SU-DHL-6 (cell line): ENCODE results near the gene QKI.

Experiments
- H2AFZ ChIP-seq: fragments of 200-600 bp; sonication (generic); 2 replicates; pipeline ENCODE4 v1.6.1; 2014; ENCODE audit warnings: low read depth, mild to moderate bottlenecking, moderate library complexity, mixed read lengths, antibody characterized with exemption, low read length; ENCODE audit not compliant: severe bottlenecking
- H3F3A ChIP-seq: fragments of 200-600 bp; shearing (Covaris generic); 2 replicates; pipeline ENCODE4 v1.6.0; 2016; ENCODE audit warnings: antibody characterized with exemption, mild to moderate bottlenecking; ENCODE audit not compliant: insufficient read depth
- H3K27ac ChIP-seq: fragments of 200-600 bp; sonication (generic); 2 replicates; pipeline ENCODE4 v1.5.1; 2016; ENCODE audit warnings: low read depth, mild to moderate bottlenecking, low read length, moderate library complexity, mixed read lengths
- H3K27me3 ChIP-seq: fragments of 200-600 bp; sonication (generic), shearing (Covaris generic); 2 replicates; pipeline ENCODE4 v1.6.0; 2014; ENCODE audit warnings: mild to moderate bottlenecking, low read length
- H3K36me3 ChIP-seq: fragments of 200-600 bp; sonication (generic); 2 replicates; pipeline ENCODE4 v1.6.1; 2014; ENCODE audit warnings: mild to moderate bottlenecking, low read length, mixed read lengths
- H3K4me2 ChIP-seq: fragments of 300-600, 200-600 bp; shearing (Covaris generic), sonication (generic); 2 replicates; pipeline ENCODE4 v1.6.0; 2014; ENCODE audit warnings: low read length, low read depth, mild to moderate bottlenecking; ENCODE audit not compliant: poor library complexity, severe bottlenecking
- H3K4me3 ChIP-seq: fragments of 200-600 bp; sonication (generic); 2 replicates; pipeline ENCODE4 v1.5.1; 2014; ENCODE audit warnings: antibody characterized with exemption, low read length, mild to moderate bottlenecking, mixed read lengths; ENCODE audit not compliant: insufficient read depth, poor library complexity, severe bottlenecking
- H3K79me2 ChIP-seq: fragments of 200-600 bp; sonication (generic); 2 replicates; pipeline ENCODE4 v1.6.1; 2014; ENCODE audit warnings: mild to moderate bottlenecking, low read length, moderate library complexity; ENCODE audit not compliant: insufficient read depth
- H3K9ac ChIP-seq: fragments of 200-600 bp; sonication (generic); 2 replicates; pipeline ENCODE4 v1.7.0; 2014; ENCODE audit warnings: mild to moderate bottlenecking, low read length
- H3K9me2 ChIP-seq: fragments of 200-600 bp; sonication (generic); replicated peaks from 2 replicates; pipeline ENCODE4 v1.6.1; 2014; ENCODE audit warnings: low read length; ENCODE audit not compliant: insufficient read depth
- H3K9me3 ChIP-seq: fragments of 200-600 bp; sonication (generic); 2 replicates; pipeline ENCODE4 v1.6.1; 2014; ENCODE audit warnings: low read length, mixed read lengths; ENCODE audit not compliant: insufficient read depth
- H4K20me1 ChIP-seq: fragments of 200-600 bp; sonication (generic); 2 replicates; pipeline ENCODE4 v1.6.1; 2014; ENCODE audit warnings: low read depth, mild to moderate bottlenecking, antibody characterized with exemption, low read length, moderate library complexity, mixed read lengths
- CTCF ChIP-seq: fragments of 200-600 bp; sonication (generic); IDR thresholded peaks from one replicate; pipeline ENCODE4 v1.5.1; 2017; ENCODE audit warnings: antibody characterized with exemption, mild to moderate bottlenecking, low read length, moderate library complexity; ENCODE audit not compliant: insufficient read depth, poor library complexity, severe bottlenecking
- EZH2phosphoT487 ChIP-seq: fragments of 200-600 bp; sonication (generic), shearing (Covaris generic); conservative IDR thresholded peaks from 2 replicates; pipeline ENCODE4 v1.6.1; 2018; ENCODE audit warnings: mild to moderate bottlenecking, antibody characterized with exemption, low read length, moderate library complexity, mixed read lengths

QKI gene

GRCh38 chr6:163435023-163435422 is 20.5 kb downstream of the QKI start:
- Histone ChIP-seq H3K9me2 (no peaks in the 10 kb centered on the region), H3K27ac (no peak overlapping the region), H4K20me1 (peaks cover 53% of the 10 kb centered on the region), H3K4me2 (no peak overlapping the region), H3K9ac (no peak overlapping the region), H3K79me2 (peaks cover 95% of the 10 kb centered on the region), H3K27me3 (no peaks in the 10 kb centered on the region), H2AFZ (no peak overlapping the region), H3K9me3 (no peaks in the 10 kb centered on the region), H3K4me3 (no peak overlapping the region), H3F3A (no peaks in the 10 kb centered on the region; the same call in 1 of the 2 replicates), H3K36me3 (no peaks in the 10 kb centered on the region)
- TF ChIP-seq EZH2phosphoT487 (no peak), CTCF (no peak)

GRCh38 chr6:163436843-163437242 is 22.3 kb downstream of the QKI start:
- Histone ChIP-seq H2AFZ (no peak overlapping the region), H3F3A (no peaks in the 10 kb centered on the region; the same call in 1 of the 2 replicates), H3K4me3 (no peak overlapping the region), H3K9me3 (no peaks in the 10 kb centered on the region), H3K9me2 (no peaks in the 10 kb centered on the region), H3K79me2 (peaks cover 91% of the 10 kb centered on the region), H3K27ac (no peak overlapping the region), H3K4me2 (no peak overlapping the region), H4K20me1 (peaks cover 50% of the 10 kb centered on the region), H3K27me3 (no peaks in the 10 kb centered on the region), H3K36me3 (no peaks in the 10 kb centered on the region), H3K9ac (no peak overlapping the region)
- no peak for TF ChIP-seq CTCF
- no peak for TF ChIP-seq EZH2phosphoT487

DNA sequence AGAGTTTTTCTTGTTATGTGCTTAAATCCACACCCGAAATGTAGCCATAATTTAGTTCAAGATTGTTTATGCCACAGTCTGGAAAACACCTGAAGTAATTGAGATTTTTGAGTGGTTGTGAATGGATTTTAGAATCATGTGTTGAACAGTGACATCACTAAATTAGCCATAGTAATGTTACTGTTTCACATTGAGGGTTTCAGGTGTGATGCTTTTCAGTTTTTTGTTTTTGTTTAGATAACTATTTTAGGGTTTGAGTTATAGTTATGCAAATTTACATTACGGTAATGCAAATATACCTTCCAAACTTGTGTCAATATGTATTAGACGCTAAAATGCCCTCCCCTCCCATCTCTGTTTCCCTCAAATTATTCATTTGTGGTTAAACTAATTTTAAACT is 22.9 kb downstream of the QKI start:
- Histone ChIP-seq H4K20me1 (peaks cover 46% of the 10 kb centered on the region), H3K4me2 (no peak overlapping the region), H3K9ac (no peak overlapping the region), H3K9me3 (no peaks in the 10 kb centered on the region), H3K4me3 (no peak overlapping the region), H3K36me3 (no peaks in the 10 kb centered on the region), H3K27me3 (no peaks in the 10 kb centered on the region), H3K9me2 (no peaks in the 10 kb centered on the region), H3K79me2 (peaks cover 91% of the 10 kb centered on the region), H3K27ac (no peak overlapping the region), H3F3A (no peaks in the 10 kb centered on the region; the same call in 1 of the 2 replicates), H2AFZ (no peak overlapping the region)
- no peak for TF ChIP-seq CTCF
- no peak for TF ChIP-seq EZH2phosphoT487
